Stimulated activated CD8-positive, alpha-beta memory T cell treated with anti-CD3 and anti-CD28 coated beads, Interleukin-12 subunit alpha, Interleukin-12 subunit beta, amount 100 ng/mL, for 24 hours (primary cell): ENCODE measurements around the gene HOMER3.
"Not testable (repeated sequence)": the region's sequence is repeated elsewhere in the genome, so short reads cannot be mapped to it uniquely, and the experiment has no call there.

ENCODE experiments used
- DNase-seq: peaks from one replicate; pipeline ENCODE4 v3.0.0-alpha.2; 2020; ENCODE audit errors: extremely low read depth

HOMER3 gene

GRCh38 chr19:18954094-18954493 is 13.1 kb upstream of the HOMER3 start:
- DNase-seq = no peak

- not testable (repeated sequence) for DNase-seq
These were observed 11.5 kb upstream of the HOMER3 start for GRCh38 chr19:18952364-18953003.

GRCh38 chr19:18951721-18952281 is 10.8 kb upstream of the HOMER3 start:
- no peak for DNase-seq

- no peak for DNase-seq
These were observed 8.8 kb upstream of the HOMER3 start for GRCh38 chr19:18949858-18950257.

GRCh38 chr19:18948976-18949356 is 7.9 kb upstream of the HOMER3 start:
- no peak for DNase-seq

GRCh38 chr19:18948075-18948975 is 7.3 kb upstream of the HOMER3 start:
- no peak for DNase-seq

- DNase-seq = no peak
These were observed 5.9 kb upstream of the HOMER3 start for GRCh38 chr19:18946918-18947317.

- DNase-seq = no peak
These were observed 5.3 kb upstream of the HOMER3 start for GRCh38 chr19:18946335-18946734.

- no peak for DNase-seq
These were observed 4.3 kb upstream of the HOMER3 start for GRCh38 chr19:18945297-18945696.

GRCh38 chr19:18943465-18943864 is 2.4 kb upstream of the HOMER3 start:
- DNase-seq = no peak

- no peak for DNase-seq
These were observed 1.7 kb upstream of the HOMER3 start for GRCh38 chr19:18942692-18943091.

GRCh38 chr19:18941628-18942354 is 774 bp upstream of the HOMER3 start:
- DNase-seq = no peak

- no peak for DNase-seq
These were observed 872 bp downstream of the HOMER3 start for GRCh38 chr19:18939922-18940768.

- DNase-seq = no peak
These were observed 1.9 kb downstream of the HOMER3 start for GRCh38 chr19:18939163-18939562.

GRCh38 chr19:18933297-18933696 is 7.7 kb downstream of the HOMER3 start:
- no peak for DNase-seq

GRCh38 chr19:18932216-18932841 is 8.7 kb downstream of the HOMER3 start:
- peak; percentile 71 for DNase-seq

- no peak for DNase-seq
These were observed 9.5 kb downstream of the HOMER3 start for GRCh38 chr19:18931316-18932162.

GRCh38 chr19:18929311-18929710 is 11.7 kb downstream of the HOMER3 start:
- DNase-seq = no peak

- no peak for DNase-seq
These were observed 12.8 kb downstream of the HOMER3 start for GRCh38 chr19:18928018-18928805.
